Adipocyte (in vitro differentiated cells): ENCODE measurements around the gene LRP6.
"Not testable (repeated sequence)": the region's sequence is repeated elsewhere in the genome, so short reads cannot be mapped to it uniquely, and the experiment has no call there.

Experiments used
- DNase-seq: peaks from one replicate; pipeline ENCODE4 v3.0.0-alpha.2; 2015; ENCODE audit warnings: low read depth
- H3K27me3 ChIP-seq: replicated peaks from 2 replicates; pipeline ENCODE4 v1.7.0; 2013; ENCODE audit warnings: mild to moderate bottlenecking, low read length, moderate library complexity; ENCODE audit not compliant: control insufficient read depth, insufficient read depth
- H3K36me3 ChIP-seq: 2 replicates; pipeline ENCODE4 v1.7.0; 2013; ENCODE audit warnings: low read length, mild to moderate bottlenecking, moderate library complexity; ENCODE audit not compliant: control insufficient read depth, insufficient read depth, severe bottlenecking
- H3K4me1 ChIP-seq: 2 replicates; pipeline ENCODE4 v1.7.0; 2013; ENCODE audit warnings: mild to moderate bottlenecking, low read length, moderate library complexity; ENCODE audit not compliant: control insufficient read depth, insufficient read depth
- H3K4me3 ChIP-seq: 2 replicates; pipeline ENCODE4 v1.7.0; 2013; ENCODE audit warnings: mild to moderate bottlenecking, low read length, moderate library complexity
- H3K9ac ChIP-seq: 2 replicates; pipeline ENCODE4 v1.7.0; 2013; ENCODE audit warnings: mild to moderate bottlenecking, low read length, moderate library complexity
- H3K9me3 ChIP-seq: 2 replicates; pipeline ENCODE4 v1.7.0; 2013; ENCODE audit warnings: mild to moderate bottlenecking, low read length, moderate library complexity; ENCODE audit not compliant: control insufficient read depth

The LRP6 gene

DNA sequence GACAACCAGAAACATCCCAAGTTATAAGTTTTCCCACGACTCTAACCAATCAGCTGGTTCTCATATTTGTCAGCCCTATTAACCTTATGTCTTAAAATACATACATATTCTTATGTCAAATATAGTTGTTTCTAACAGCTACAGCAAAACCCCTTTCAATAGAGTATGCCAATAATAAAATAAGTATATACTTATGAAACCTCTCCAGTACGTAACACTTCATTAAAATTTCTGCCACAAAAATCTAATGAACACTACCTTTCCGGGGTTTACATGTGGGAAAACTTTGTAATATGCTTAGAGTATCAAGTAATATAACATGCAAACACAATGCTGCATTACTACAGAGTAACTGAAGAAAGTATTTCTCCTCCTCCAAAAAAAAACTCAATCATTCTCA lies 1.8 kb downstream of the LRP6 start:
- DNase-seq, result no peak
- H3K4me1 ChIP-seq, result peaks cover 14% of the 10 kb centered on the region
- H3K36me3 ChIP-seq, result no peaks in the 10 kb centered on the region
- H3K4me3 ChIP-seq, result peak overlapping the region; percentile 95
- no peaks in the 10 kb centered on the region for H3K27me3 ChIP-seq
- H3K9ac ChIP-seq, result peak overlapping the region; percentile 100
- no peaks in the 10 kb centered on the region for H3K9me3 ChIP-seq

DNA sequence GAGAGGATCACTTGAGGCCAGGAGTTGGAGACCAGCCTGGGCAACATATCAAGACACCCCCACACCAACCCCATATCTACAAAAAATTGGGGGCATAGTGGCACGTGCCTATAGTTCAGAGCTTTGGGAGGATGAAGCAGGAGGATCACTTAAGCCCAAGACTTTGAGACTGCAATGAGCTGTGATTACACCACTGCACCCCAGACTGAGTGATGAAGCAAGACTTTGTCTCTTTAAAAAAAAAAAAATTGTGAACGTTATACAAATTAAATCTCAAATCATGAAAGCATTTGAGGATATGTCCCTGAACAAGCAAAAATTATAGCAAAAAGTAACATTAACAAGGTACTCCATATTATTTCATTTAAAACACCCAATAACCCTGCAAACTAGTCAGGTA lies 2.9 kb downstream of the LRP6 start:
- Histone ChIP-seq H3K36me3 (no peaks in the 10 kb centered on the region), H3K9me3 (no peaks in the 10 kb centered on the region), H3K9ac (no peak overlapping the region), H3K4me1 (peaks cover 14% of the 10 kb centered on the region), H3K27me3 (no peaks in the 10 kb centered on the region), H3K4me3 (peak overlapping the region; percentile 95)
- peak; percentile 38 for DNase-seq

GRCh38 chr12:12256291-12256757 lies 10.5 kb downstream of the LRP6 start:
- not testable (repeated sequence) for H3K9ac ChIP-seq, H3K36me3 ChIP-seq, H3K27me3 ChIP-seq, DNase-seq, H3K9me3 ChIP-seq, H3K4me3 ChIP-seq
- H3K4me1 ChIP-seq, result peaks cover 19% of the 10 kb centered on the region

- H3K27me3 ChIP-seq, result no peaks in the 10 kb centered on the region
- DNase-seq, result no peak
- no peaks in the 10 kb centered on the region for H3K9me3 ChIP-seq
- peaks cover 19% of the 10 kb centered on the region for H3K4me1 ChIP-seq
- H3K4me3 ChIP-seq, result peak overlapping the region; percentile 13
- H3K9ac ChIP-seq, result no peak overlapping the region
- no peaks in the 10 kb centered on the region for H3K36me3 ChIP-seq
These were observed 12.3 kb downstream of the LRP6 start for GRCh38 chr12:12254553-12254952.

GRCh38 chr12:12249216-12250050 lies 17.4 kb downstream of the LRP6 start:
- no peak overlapping the region for H3K4me3 ChIP-seq
- peaks cover 4% of the 10 kb centered on the region for H3K4me1 ChIP-seq
- H3K9ac ChIP-seq, result no peak overlapping the region
- no peaks in the 10 kb centered on the region for H3K27me3 ChIP-seq
- DNase-seq, result no peak
- H3K9me3 ChIP-seq, result no peaks in the 10 kb centered on the region
- H3K36me3 ChIP-seq, result no peaks in the 10 kb centered on the region

- H3K9me3 ChIP-seq, result no peaks in the 10 kb centered on the region
- no peaks in the 10 kb centered on the region for H3K27me3 ChIP-seq
- H3K36me3 ChIP-seq, result peaks cover 4% of the 10 kb centered on the region
- H3K4me3 ChIP-seq, result no peak overlapping the region
- H3K9ac ChIP-seq, result no peak overlapping the region
- no peak for DNase-seq
- no peaks in the 10 kb centered on the region for H3K4me1 ChIP-seq
These were observed 19.3 kb downstream of the LRP6 start for GRCh38 chr12:12247584-12247983.

DNA sequence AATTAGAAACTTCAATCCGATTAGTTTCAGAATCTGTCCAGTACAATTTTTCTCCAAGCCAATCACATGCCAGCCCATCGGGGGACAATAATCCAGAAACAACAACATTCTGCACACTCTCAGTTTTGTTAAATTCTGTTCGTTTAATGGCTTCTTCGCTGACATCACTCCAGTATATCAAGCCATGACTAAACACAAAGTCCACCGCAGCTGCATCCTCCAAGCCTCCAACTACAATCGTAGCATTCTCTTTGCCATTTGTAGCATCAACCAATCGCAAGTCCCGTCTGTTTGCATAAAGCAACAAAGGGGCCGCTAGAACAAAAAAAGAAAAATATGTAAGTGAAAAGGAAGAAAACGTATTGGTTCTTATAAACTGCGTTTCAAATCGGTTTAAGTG lies 22.5 kb downstream of the LRP6 start:
- H3K9ac ChIP-seq, result no peak overlapping the region
- no peak for DNase-seq
- no peaks in the 10 kb centered on the region for H3K27me3 ChIP-seq
- H3K4me3 ChIP-seq, result no peak overlapping the region
- no peaks in the 10 kb centered on the region for H3K9me3 ChIP-seq
- H3K36me3 ChIP-seq, result peaks cover 4% of the 10 kb centered on the region
- peaks cover 5% of the 10 kb centered on the region for H3K4me1 ChIP-seq

GRCh38 chr12:12240662-12241340 lies 26.0 kb downstream of the LRP6 start:
- H3K9ac ChIP-seq, result no peak overlapping the region
- peaks cover 4% of the 10 kb centered on the region for H3K36me3 ChIP-seq
- H3K9me3 ChIP-seq, result no peaks in the 10 kb centered on the region
- no peaks in the 10 kb centered on the region for H3K27me3 ChIP-seq
- H3K4me1 ChIP-seq, result peaks cover 5% of the 10 kb centered on the region
- DNase-seq, result no peak
- H3K4me3 ChIP-seq, result peak overlapping the region; percentile 23

GRCh38 chr12:12239127-12239526 lies 27.7 kb downstream of the LRP6 start:
- no peak overlapping the region for H3K4me3 ChIP-seq
- H3K9me3 ChIP-seq, result no peaks in the 10 kb centered on the region
- H3K36me3 ChIP-seq, result peaks cover 4% of the 10 kb centered on the region
- no peak for DNase-seq
- H3K9ac ChIP-seq, result no peak overlapping the region
- peaks cover 5% of the 10 kb centered on the region for H3K4me1 ChIP-seq
- H3K27me3 ChIP-seq, result no peaks in the 10 kb centered on the region

- Histone ChIP-seq H3K4me3 (no peak overlapping the region), H3K9ac (no peak overlapping the region), H3K36me3 (no peaks in the 10 kb centered on the region), H3K27me3 (no peaks in the 10 kb centered on the region), H3K4me1 (peaks cover 5% of the 10 kb centered on the region), H3K9me3 (no peaks in the 10 kb centered on the region)
- no peak for DNase-seq
These were observed 28.2 kb downstream of the LRP6 start for GRCh38 chr12:12238605-12239004.

DNA sequence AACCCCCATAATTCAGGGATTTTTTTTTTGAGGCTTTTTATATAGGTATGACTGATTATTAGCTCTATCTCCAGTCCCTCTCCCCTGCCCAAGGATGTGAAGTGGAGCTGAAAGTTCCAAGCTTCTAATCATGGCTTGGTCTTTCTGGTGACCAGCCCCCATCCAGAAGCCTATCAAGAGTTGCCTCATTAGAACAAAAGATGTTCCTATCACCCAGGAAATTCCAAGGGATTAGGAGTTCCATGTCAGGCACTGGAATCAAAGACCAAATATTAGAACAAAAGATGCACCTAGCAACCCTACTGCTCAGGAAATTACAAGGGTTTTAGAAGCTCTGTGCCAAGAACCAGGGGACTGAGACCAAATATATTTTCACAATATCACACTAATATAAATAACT lies 29.9 kb downstream of the LRP6 start:
- H3K4me3 ChIP-seq, result no peak overlapping the region
- H3K9me3 ChIP-seq, result no peaks in the 10 kb centered on the region
- no peak overlapping the region for H3K9ac ChIP-seq
- peaks cover 5% of the 10 kb centered on the region for H3K4me1 ChIP-seq
- no peaks in the 10 kb centered on the region for H3K27me3 ChIP-seq
- H3K36me3 ChIP-seq, result no peaks in the 10 kb centered on the region
- DNase-seq, result no peak
